Ovary (tissue), 3 donors: ENCODE results near the gene LRRC71.

Experiments used
- EP300 ChIP-seq: sonication (generic); formaldehyde crosslinking; IDR thresholded peaks from one replicate; pipeline ENCODE4 v1.6.1; 2017; ENCODE audit warnings: antibody characterized with exemption
- POLR2A ChIP-seq: fragments of 450-650 bp; IDR thresholded peaks from one replicate; pipeline ENCODE4 v1.6.1; 2017; ENCODE audit warnings: antibody characterized with exemption, mild to moderate bottlenecking, moderate library complexity
- TF ChIP-seq, protein P1 (sequence below), 3 donors: fragments of 450-650 bp in 2 of 3; fragments of 200-600 bp in 1 of 3; IDR thresholded peaks; one replicate each; pipeline versions ENCODE4 v1.5.1 to v1.8.0; 2016 to 2022; ENCODE audit warnings: antibody characterized with exemption in 3 of 3, mild to moderate bottlenecking in 1 of 3
- donor health status: DM: no; HTN: no; CAD: no.

DNA sequence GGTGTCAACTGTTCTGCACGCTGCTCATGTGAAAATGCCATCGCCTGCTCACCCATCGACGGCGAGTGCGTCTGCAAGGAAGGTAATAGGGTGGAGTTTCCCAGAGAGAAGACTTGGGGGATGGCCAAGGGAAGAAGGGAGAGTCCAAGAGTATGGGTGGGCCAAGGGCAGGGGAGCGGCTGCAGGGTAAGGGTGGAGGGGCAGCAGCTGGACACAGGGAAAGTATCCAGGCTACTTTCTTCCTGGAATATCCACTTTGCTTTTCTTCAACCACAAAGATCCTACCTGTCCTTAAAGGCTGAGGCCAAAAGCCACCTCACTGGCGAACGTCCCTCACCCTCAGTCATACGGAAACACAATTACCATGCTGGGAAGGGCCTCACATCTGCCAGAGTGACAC is 11.5 kb upstream of the LRRC71 start:
- TF ChIP-seq, protein P1, sequence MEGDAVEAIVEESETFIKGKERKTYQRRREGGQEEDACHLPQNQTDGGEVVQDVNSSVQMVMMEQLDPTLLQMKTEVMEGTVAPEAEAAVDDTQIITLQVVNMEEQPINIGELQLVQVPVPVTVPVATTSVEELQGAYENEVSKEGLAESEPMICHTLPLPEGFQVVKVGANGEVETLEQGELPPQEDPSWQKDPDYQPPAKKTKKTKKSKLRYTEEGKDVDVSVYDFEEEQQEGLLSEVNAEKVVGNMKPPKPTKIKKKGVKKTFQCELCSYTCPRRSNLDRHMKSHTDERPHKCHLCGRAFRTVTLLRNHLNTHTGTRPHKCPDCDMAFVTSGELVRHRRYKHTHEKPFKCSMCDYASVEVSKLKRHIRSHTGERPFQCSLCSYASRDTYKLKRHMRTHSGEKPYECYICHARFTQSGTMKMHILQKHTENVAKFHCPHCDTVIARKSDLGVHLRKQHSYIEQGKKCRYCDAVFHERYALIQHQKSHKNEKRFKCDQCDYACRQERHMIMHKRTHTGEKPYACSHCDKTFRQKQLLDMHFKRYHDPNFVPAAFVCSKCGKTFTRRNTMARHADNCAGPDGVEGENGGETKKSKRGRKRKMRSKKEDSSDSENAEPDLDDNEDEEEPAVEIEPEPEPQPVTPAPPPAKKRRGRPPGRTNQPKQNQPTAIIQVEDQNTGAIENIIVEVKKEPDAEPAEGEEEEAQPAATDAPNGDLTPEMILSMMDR (IDR thresholded peaks at IDR 0.05) = no peak
- TF ChIP-seq POLR2A (no peak), EP300 (no peak)
